LNCAP (cell line): ENCODE measurements around the gene STIL.

ENCODE experiments used
- CTCF ChIP-seq: fragments of 450-650 bp; IDR thresholded peaks from 2 replicates; pipeline ENCODE4 v1.5.1; 2017; ENCODE audit warnings: mild to moderate bottlenecking

Gene STIL

DNA sequence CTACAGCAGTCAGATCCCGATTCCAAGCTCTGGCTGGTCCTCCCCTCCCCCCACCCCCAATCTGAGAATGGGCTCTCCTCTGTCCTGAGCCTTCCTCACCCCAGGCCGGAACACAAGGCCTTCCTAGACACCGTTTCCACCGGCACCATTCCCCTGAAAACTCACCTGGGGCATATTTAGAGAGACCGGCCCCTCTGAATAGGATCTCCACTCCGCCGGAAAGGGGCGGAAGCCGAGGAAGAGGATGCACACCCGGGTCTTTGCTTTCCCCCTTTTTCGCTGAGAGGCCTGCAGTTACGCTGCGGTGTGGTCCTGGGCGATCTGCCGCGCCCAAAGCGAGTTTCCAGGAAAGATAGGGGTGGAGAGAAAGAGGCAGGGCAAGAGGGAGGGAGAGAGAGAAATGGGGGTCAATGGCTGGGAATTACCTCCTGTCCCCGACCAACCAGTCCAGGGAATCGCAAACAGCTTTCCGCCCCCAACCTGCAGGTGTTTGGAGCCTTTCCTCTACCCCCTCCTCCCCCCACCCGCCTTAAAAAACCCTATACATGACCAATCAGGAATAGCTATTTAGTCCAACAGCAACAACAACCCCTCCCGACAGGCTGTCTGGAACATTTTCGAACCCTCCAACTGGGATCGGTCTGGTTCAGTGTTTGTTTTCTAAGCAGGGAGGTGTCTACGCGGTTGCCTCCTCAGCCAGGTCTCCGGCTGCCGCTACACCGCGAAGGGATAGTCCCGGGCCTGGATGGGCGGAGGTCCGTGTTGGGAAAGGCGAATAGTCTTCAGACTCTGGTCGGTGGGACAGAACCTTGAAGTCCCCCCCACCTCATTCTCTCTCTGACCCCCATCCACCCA lies 84.7 kb downstream of the STIL start:
- no peak for TF ChIP-seq CTCF

- no peak for TF ChIP-seq CTCF
These were observed 85.3 kb downstream of the STIL start for GRCh38 chr1:47228644-47229030.

- no peak for TF ChIP-seq CTCF
These were observed 86.4 kb downstream of the STIL start for GRCh38 chr1:47227341-47228232.

- TF ChIP-seq CTCF = no peak
These were observed 87.1 kb downstream of the STIL start for GRCh38 chr1:47226839-47227215.

GRCh38 chr1:47226121-47226838 lies 87.7 kb downstream of the STIL start:
- no peak for TF ChIP-seq CTCF

DNA sequence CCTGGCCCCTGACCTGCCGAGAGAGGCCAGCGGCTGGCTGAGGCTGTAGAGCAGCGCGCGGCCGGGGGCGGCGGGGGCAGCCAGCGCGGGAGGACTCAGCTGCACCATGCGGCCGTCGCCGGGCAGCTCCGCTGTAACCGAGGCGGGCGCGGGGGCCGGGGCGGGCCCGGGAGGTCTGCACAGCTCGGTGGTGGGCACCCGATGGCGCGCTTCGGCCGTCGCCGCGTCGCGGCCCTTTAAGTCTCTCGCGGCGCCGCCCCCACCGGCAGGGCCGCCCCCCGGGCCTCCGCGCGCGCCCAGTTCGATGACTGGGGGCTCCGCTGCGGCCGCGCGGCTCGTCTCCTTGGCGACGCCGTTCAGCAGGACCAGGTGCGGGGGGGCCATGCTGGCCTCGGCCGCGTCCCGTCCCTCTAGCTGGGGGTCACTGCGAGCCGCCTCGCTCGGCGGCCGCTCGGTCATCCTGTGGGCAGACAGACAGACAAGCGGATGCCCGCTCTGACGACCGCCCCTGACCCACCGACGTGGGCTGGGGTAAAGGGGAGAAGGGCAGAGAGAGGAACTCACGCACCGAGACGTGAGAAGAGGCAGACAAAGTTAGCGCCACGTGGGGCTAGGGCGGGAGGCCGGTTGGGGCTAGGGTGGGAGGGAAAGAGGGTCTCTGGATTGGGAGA lies 88.4 kb downstream of the STIL start:
- no peak for TF ChIP-seq CTCF
